ENCODE data around the gene AP2A2. TPM values are rescaled to one million over a fixed set of nuclear protein-coding genes. Genes with fewer than 3 reads are reported as not detected.
"Not testable (repeated sequence)": the region's sequence is repeated elsewhere in the genome, so short reads cannot be mapped to it uniquely, and the experiment has no call there.

Gene AP2A2
- total RNA-seq, 2 donors from 2014 or later = 49.5 to 57.0 TPM

DNA sequence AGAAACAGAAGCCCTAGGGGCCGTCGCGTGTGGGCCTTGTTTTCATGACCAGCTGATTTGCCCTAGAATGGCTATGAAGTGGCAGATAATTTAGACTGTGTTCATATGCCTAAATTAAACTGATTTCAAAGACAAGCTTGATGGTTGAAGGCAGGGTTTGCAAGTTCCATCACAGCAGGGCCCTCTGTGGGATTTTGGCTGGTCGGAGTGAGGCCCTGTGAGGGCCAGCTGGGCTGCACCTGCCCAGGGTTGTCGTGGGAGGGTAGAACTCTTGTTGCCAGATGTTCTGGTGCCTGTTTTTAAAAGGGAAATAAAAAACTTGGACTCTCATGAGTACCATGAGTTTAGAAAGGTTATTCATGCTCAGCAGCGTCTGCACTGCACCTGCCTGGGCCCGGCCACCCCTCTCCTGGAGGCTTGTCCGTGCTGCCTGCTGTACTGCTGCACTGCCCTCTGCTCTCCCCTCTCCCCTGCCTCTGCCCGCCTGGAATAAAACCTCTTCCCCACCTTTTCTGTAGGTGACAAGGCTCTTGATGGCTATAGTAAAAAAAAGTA is 44.1 kb downstream of the AP2A2 start:
- Mint-ChIP-seq H3K27ac (no peak overlapping the region), H3K4me1 (ENCODE audit: low read depth) (peaks cover 32% of the 10 kb centered on the region), H3K27me3 (ENCODE audit: low read depth) (no peaks in the 10 kb centered on the region), H3K36me3 (ENCODE audit: insufficient read depth in 2 of 2) (peaks cover 2 to 5% of the 10 kb centered on the region in 2 donors), H3K4me3 (peak overlapping the region; percentile 14 to 38), H3K9me3 (no peaks in the 10 kb centered on the region)
- ATAC-seq (replicated peaks in 1 of 2) (no peak), DNase-seq (no peak)

DNA sequence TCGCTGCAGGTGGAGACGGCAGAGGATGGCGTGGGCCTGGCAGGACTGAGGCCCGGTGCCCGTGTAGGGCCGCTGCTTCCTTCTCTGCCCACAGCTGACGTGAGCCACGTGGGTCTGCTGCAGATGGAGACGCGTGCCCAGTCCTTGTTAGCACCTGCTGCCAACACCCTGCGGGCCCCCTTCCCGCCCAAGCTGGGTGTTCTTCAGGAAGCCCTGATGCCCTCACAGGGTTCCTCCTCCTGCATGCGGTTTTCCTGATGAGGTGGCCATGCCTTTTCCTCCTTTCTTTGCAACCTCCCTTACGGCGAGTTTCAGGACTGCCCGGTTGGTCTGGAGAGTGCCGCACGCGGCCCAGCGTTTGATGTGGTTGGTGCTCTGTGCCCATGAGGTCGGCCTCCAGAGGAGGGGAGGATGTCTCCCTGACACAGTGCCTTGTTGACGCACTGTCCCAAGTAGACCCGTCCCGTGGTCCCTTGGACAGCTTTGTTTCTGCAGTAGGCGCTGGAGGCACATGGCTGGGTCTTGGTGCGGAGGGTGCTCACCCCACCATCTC is 44.7 kb downstream of the AP2A2 start:
- peak; percentile 56 to 67 for ATAC-seq (replicated peaks in 1 of 2)
- peaks cover 2% of the 10 kb centered on the region in 2 donors for H3K36me3 Mint-ChIP-seq (ENCODE audit: insufficient read depth in 2 of 2)
- no peaks in the 10 kb centered on the region for H3K27me3 Mint-ChIP-seq (ENCODE audit: low read depth)
- H3K27ac Mint-ChIP-seq = no peak overlapping the region
- H3K4me1 Mint-ChIP-seq (ENCODE audit: low read depth) = peaks cover 32% of the 10 kb centered on the region
- peak overlapping the region; percentile 14 to 38 for H3K4me3 Mint-ChIP-seq
- peak in 1 of 2 donors; percentile 8 for DNase-seq
- no peaks in the 10 kb centered on the region for H3K9me3 Mint-ChIP-seq

DNA sequence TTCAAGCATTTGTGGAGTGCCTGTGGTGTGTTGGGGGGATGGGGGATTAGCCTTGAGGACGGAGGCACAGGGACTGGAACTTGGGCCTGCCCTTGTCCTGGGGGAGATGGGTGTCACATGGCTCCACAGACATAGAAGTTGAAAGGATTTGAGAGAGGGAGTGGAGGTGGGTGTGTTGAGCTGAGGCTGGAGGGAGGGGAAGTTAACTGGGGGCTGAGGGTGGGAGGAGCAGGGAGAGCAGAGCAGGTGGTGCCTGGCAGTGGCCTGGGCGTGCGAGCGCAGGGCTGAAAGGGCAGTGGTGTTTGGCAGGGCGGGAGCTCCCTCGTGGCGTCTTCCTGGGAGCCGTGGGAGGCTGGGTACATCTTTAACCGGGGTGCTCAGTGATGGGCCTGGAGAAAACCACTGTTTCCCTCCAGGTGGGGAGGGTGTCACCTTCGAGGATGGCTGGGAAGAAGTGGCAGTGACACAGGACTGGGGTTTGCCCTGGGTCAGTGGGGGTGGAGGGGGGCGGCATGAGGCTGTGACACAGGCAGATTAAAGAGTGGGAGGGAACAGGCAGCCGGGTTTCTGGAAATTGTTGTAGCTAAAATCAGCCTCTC is 45.5 kb downstream of the AP2A2 start:
- Mint-ChIP-seq H3K27me3 (ENCODE audit: low read depth) (no peaks in the 10 kb centered on the region), H3K27ac (peak overlapping the region; percentile 37), H3K4me3 (no peak overlapping the region), H3K36me3 (ENCODE audit: insufficient read depth in 2 of 2) (peaks cover 0 to 2% of the 10 kb centered on the region in 2 donors), H3K9me3 (no peaks in the 10 kb centered on the region), H3K4me1 (ENCODE audit: low read depth) (peaks cover 37% of the 10 kb centered on the region)
- DNase-seq = no peak
- ATAC-seq (replicated peaks in 1 of 2) = no peak

DNA sequence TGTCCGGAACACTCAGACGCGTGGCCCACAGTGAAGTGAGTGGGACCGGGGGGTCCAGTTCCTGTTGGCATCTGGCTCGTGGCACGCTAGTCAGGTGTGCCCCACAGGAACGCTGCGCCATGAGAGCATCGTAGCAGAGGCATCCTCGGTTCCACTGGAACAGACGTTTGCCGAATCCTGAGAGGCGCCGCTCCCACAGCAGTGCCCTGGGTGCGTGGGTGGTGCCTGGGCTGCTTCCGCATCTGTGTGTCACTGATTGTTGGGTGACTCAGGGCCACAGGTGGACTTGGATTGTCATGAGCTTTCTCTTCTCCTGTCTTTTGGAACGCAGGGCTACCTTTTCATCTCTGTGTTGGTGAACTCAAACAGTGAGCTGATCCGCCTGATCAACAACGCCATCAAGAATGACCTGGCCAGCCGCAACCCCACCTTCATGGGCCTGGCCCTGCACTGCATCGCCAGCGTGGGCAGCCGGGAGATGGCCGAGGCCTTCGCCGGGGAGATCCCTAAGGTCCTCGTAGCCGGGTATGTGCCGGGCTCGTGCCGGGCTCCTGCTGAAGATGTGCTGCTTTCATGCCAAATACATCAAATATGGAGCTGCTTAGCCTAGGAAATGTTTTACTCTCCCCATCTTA is 46.2 kb downstream of the AP2A2 start:
- Mint-ChIP-seq H3K27me3 (ENCODE audit: low read depth) (no peaks in the 10 kb centered on the region), H3K36me3 (ENCODE audit: insufficient read depth in 2 of 2) (peaks cover 0 to 2% of the 10 kb centered on the region in 2 donors), H3K27ac (peak overlapping the region; percentile 0), H3K9me3 (no peaks in the 10 kb centered on the region), H3K4me3 (no peak overlapping the region), H3K4me1 (ENCODE audit: low read depth) (peaks cover 34% of the 10 kb centered on the region)
- ATAC-seq (replicated peaks in 1 of 2) = no peak
- DNase-seq = no peak

DNA sequence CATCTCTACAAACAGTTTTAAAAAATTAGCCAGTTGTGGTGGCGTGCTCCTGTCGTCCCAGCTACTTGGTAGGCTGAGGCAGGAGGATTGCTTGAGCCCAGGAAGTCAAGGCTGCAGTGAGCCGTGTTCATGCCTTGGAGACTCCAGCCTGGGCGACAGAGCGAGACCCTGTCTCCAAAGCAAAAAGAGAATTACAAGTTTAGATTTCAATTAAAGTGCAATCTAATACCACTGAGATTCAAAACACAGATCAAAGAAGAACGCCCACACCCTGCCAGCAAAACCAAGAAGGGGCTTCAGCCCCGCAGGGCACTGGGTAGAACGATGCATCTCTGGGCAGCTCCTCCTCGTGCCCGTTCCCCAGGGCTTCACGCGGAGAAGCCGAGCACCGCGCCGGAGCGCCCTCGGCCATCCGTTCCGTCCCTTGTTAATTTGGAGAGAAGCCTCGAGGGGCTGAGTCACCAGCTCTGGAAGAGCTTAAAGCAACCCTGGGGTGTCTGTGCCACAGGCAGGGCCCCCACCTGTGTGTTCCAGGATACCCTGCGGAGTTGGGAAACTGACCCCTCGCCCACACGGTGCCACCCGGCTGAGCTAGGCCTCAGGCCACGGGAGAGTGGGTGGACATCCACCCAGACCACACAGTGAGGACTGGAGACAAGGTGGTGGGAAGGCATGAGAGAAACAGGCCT is 47.0 kb downstream of the AP2A2 start:
- ATAC-seq (replicated peaks in 1 of 2) (no peak), DNase-seq (no peak)
- Mint-ChIP-seq H3K36me3 (ENCODE audit: insufficient read depth in 2 of 2) (peaks cover 0 to 2% of the 10 kb centered on the region in 2 donors), H3K27me3 (ENCODE audit: low read depth) (no peaks in the 10 kb centered on the region), H3K27ac (no peak overlapping the region), H3K4me3 (no peak overlapping the region), H3K9me3 (no peaks in the 10 kb centered on the region), H3K4me1 (ENCODE audit: low read depth) (peaks cover 40% of the 10 kb centered on the region)

DNA sequence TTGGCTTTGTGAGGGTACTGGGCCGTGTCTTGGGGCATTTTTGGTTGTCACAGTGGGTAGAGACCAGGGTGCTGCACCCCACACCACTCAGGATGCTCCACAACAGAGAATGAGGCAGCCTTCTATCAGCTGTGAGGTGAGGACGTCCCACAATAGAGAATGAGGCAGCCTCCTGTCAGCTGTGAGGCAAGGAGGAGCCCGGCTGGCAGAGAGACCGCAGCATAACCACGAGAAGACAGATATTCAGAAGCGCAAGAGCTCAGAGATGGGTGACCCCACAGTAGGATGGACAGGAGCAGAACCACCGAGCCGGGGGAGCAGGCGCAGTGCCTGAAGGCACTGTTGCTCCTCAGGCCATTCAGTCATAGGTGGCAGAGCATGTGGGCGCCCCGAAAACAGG is 47.6 kb downstream of the AP2A2 start:
- no peak for DNase-seq

DNA sequence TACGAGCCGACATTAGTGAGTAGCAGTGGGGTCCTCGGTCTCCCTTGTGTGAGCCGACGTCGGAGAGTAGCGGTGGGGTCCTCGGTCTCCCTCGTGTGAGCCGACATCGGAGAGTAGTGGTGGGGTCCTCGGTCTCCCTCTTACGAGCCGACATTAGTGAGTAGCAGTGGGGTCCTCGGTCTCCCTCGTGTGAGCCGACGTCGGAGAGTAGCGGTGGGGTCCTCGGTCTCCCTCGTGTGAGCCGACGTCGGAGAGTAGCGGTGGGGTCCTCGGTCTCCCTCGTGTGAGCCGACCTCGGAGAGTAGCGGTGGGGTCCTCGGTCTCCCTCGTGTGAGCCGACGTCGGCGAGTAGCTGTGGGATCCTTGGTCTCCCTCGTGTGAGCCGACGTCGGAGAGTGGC is 49.7 kb downstream of the AP2A2 start:
- H3K27me3 Mint-ChIP-seq (ENCODE audit: low read depth); H3K27ac Mint-ChIP-seq; H3K36me3 Mint-ChIP-seq (ENCODE audit: insufficient read depth in 2 of 2); ATAC-seq (replicated peaks in 1 of 2); DNase-seq; H3K9me3 Mint-ChIP-seq; H3K4me3 Mint-ChIP-seq: not testable (repeated sequence)
- H3K4me1 Mint-ChIP-seq (ENCODE audit: low read depth) = peaks cover 24% of the 10 kb centered on the region

More for the DNA sequence above, 47.6 kb downstream of the AP2A2 start:
- Mint-ChIP-seq H3K27me3 (ENCODE audit: low read depth) (no peaks in the 10 kb centered on the region), H3K4me3 (no peak overlapping the region), H3K27ac (no peak overlapping the region), H3K4me1 (ENCODE audit: low read depth) (peaks cover 40% of the 10 kb centered on the region), H3K9me3 (no peaks in the 10 kb centered on the region), H3K36me3 (ENCODE audit: insufficient read depth in 2 of 2) (peaks cover 0 to 2% of the 10 kb centered on the region in 2 donors)
- no peak for ATAC-seq (replicated peaks in 1 of 2)

DNA sequence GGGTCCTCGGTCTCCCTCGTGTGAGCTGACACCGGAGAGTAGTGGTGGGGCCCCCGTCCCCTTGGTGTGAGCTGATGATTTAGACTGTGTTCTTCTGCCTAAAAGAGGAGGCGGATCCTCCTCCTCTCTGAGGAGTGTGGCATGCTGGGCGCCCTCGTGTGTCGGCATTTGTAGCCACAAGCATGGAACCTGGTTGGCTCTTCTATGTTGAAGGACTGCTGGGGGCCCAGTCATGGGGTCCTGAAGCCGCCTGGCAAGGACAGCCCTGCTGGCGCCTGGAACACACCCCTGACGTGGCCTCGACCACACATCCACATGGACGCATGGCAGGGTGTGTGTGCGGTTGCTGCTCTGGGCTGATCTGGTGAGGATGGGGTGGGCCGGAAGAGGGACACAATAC is 50.2 kb downstream of the AP2A2 start:
- Mint-ChIP-seq H3K9me3 (no peaks in the 10 kb centered on the region), H3K4me3 (no peak overlapping the region), H3K27me3 (ENCODE audit: low read depth) (no peaks in the 10 kb centered on the region), H3K4me1 (ENCODE audit: low read depth) (peaks cover 20% of the 10 kb centered on the region), H3K36me3 (ENCODE audit: insufficient read depth in 2 of 2) (peaks cover 0 to 3% of the 10 kb centered on the region in 2 donors), H3K27ac (no peak overlapping the region)
- ATAC-seq (replicated peaks in 1 of 2) (peak in 1 of 2 donors; percentile 32), DNase-seq (peak in 1 of 2 donors; percentile 12)

DNA sequence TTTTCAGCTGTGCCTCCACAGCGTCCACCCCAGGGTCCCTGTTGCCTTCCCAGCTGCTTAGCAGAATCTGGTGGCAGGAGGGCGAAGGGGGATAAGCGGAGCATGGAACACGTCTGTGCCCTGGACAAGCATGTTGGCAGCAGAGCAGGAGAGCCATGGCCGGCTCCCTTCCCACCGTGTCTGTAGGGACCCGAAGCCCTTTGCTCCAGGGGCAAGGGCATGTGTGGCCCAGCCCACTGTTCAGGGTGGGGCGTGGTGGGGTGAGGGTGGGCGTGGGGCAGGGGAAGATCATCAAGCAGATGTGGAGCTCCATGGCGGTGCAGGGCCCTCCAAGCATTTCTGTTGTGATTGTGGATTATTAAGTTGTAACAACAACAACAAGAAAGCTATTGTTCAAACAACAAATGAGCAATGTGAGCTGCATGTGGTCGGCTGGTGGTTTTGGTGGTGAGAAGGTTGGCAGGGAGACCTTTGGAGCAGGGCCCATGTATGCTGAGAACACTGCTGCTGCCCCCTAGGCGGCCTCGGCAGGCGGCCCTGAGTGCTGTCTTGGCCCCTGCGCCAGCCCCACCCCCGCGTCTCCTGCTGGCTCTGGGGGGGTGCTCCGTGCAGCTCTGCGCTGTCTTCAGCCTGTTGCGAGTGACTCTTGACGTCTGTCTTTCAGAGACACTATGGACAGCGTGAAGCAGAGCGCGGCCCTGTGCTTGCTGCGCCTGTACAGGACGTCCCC is 50.9 kb downstream of the AP2A2 start:
- no peak for DNase-seq
- no peak overlapping the region for H3K27ac Mint-ChIP-seq
- H3K27me3 Mint-ChIP-seq (ENCODE audit: low read depth) = no peaks in the 10 kb centered on the region
- peaks cover 0 to 3% of the 10 kb centered on the region in 2 donors for H3K36me3 Mint-ChIP-seq (ENCODE audit: insufficient read depth in 2 of 2)
- H3K9me3 Mint-ChIP-seq = no peaks in the 10 kb centered on the region
- H3K4me1 Mint-ChIP-seq (ENCODE audit: low read depth) = peaks cover 14% of the 10 kb centered on the region
- H3K4me3 Mint-ChIP-seq = no peak overlapping the region
- peak in 1 of 2 donors; percentile 31 for ATAC-seq (replicated peaks in 1 of 2)

DNA sequence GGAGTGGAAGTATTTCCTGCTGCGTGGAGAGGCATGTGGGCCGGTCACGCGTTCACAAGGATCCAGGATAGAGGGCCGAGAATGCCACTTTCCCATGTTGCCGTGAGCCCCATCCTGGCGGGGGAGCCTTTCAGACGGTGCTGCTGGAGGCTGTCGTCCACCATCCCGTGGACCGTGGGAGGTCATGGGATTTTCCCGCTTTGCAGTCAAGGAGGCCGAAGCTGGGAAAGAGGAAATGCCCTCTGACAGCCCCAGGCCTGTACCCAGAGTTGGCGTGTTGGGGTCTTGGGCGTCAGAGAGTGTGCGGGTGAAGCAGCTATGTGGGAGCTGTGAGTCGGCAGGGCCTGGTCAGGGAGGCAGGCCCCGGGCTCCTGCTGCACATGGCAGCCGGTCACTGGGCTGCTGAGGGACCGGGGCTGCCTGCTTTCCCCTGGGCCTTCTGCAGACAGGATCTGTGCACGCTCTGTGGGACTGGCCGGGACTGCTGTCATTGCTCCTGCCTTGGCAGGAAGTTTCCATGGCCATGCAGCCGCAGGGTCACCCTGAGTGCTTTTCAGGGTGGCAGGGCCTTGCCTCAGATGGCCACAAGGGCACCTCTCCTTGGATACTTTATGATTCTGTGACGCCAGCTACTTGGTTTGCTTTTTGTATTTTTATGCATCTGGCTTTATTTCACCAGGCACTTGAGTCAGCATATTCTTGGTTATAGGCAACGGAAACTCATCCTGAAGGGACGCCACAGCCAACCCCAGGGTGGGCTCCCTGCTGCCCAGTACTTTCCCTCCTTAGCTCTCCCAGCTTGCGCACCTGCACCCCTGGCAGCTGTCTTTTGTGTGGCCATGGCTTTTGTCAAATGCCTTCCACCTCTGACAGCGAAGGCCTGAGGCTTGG is 52.4 kb downstream of the AP2A2 start:
- Mint-ChIP-seq H3K4me1 (ENCODE audit: low read depth) (peaks cover 14% of the 10 kb centered on the region), H3K27ac (no peak overlapping the region), H3K4me3 (no peak overlapping the region), H3K9me3 (no peaks in the 10 kb centered on the region), H3K27me3 (ENCODE audit: low read depth) (no peaks in the 10 kb centered on the region), H3K36me3 (ENCODE audit: insufficient read depth in 2 of 2) (peaks cover 0 to 3% of the 10 kb centered on the region in 2 donors)
- ATAC-seq (replicated peaks in 1 of 2) (no peak), DNase-seq (no peak)

DNA sequence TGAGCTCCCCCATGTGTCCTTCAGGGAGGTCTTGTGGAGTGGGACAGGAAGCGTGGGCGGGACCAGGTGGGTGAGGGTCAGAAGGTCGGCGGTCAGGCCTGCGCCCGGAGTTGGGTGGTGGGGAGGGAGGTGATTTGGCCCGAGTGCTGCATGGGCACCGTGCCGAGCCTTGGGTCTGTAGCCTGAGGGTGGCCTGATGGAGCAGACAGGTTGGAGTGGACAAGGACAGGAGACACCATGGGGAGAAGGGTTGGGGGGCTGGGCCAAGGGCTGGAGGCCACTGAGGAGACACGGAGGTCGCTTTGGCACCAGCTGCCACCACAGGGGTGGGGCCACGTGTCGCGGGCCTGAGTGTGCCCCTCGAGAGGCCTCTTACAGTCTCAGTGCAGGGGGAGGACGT is 53.1 kb downstream of the AP2A2 start:
- ATAC-seq (replicated peaks in 1 of 2) (peak in 1 of 2 donors; percentile 7), DNase-seq (no peak)
- H3K36me3 Mint-ChIP-seq (ENCODE audit: insufficient read depth in 2 of 2) = peaks cover 0 to 3% of the 10 kb centered on the region in 2 donors
- no peak overlapping the region for H3K27ac Mint-ChIP-seq
- H3K27me3 Mint-ChIP-seq (ENCODE audit: low read depth) = no peaks in the 10 kb centered on the region
- no peak overlapping the region for H3K4me3 Mint-ChIP-seq
- H3K4me1 Mint-ChIP-seq (ENCODE audit: low read depth) = peaks cover 14% of the 10 kb centered on the region
- no peaks in the 10 kb centered on the region for H3K9me3 Mint-ChIP-seq

Measured in activated T-cell treated with anti-CD3 and anti-CD28 coated beads, Interleukin-2, amount 50 U/mL, for 72 hours (primary cell).